Ectodermal cell (in vitro differentiated cells): ENCODE results near the gene PIK3C2B. TPM values are rescaled to one million over a fixed set of nuclear protein-coding genes. Genes with fewer than 3 reads are reported as not detected.

Experiments
- H3K27ac ChIP-seq: 2 replicates; pipeline ENCODE4 v1.7.0; 2013; ENCODE audit warnings: mild to moderate bottlenecking, low read depth, low read length; ENCODE audit not compliant: insufficient read depth, poor library complexity, severe bottlenecking
- H3K27me3 ChIP-seq: 2 replicates; pipeline ENCODE4 v1.7.0; 2013; ENCODE audit warnings: mild to moderate bottlenecking, low read length; ENCODE audit not compliant: insufficient read depth, control insufficient read depth, poor library complexity, severe bottlenecking
- H3K36me3 ChIP-seq: one replicate; pipeline ENCODE4 v1.7.0; 2013; ENCODE audit warnings: low read length; ENCODE audit not compliant: control insufficient read depth, insufficient read depth
- H3K4me1 ChIP-seq: one replicate; pipeline ENCODE4 v1.7.0; 2013; ENCODE audit warnings: low read length; ENCODE audit not compliant: control insufficient read depth, insufficient read depth
- H3K4me3 ChIP-seq: 2 replicates; pipeline ENCODE4 v1.7.0; 2013; ENCODE audit warnings: low read depth, low read length, control low read depth; ENCODE audit not compliant: insufficient read depth
- H3K9me3 ChIP-seq: 2 replicates; pipeline ENCODE4 v1.7.0; 2013; ENCODE audit warnings: mild to moderate bottlenecking, low read length, moderate library complexity; ENCODE audit not compliant: control insufficient read depth
- WGBS, 2 experiments: methylation state at CpG; one replicate each; pipeline ENCODE4 v1.1.7; 2013; ENCODE audit warnings: missing lambda C conversion rate in 2 of 2; 5-methylcytosine and 5-hydroxymethylcytosine counted together
- polyA plus RNA-seq, 4 experiments: library from polyadenylated mRNA; stranded (reverse); fragments of 50-300 nt; gene quantifications; one replicate each; pipeline ENCODE4 v1.2.3, GENCODE V29; 2013

Gene PIK3C2B
- polyA plus RNA-seq (2013, experiment 1 of 4), result 55.0 TPM
- 49.3 TPM for polyA plus RNA-seq (2013, experiment 2 of 4)
- 39.7 TPM for polyA plus RNA-seq (2013, experiment 3 of 4)
- 49.0 TPM for polyA plus RNA-seq (2013, experiment 4 of 4)

GRCh38 chr1:204494281-204495077 is at the start of gene PIK3C2B:
PIK3C2B (minus strand) TSS chr1:204494805; CDS start chr1:204469802, 25,003 bp downstream.
- 0% methylated on average over 68 to 69 of the region's 69 CpGs for WGBS, 2 experiments
- Histone ChIP-seq H3K27ac (peak within 1 kb of the TSS; percentile 89), H3K9me3 (no peaks in the 10 kb centered on the region), H3K27me3 (peaks cover 3% of the 10 kb centered on the region), H3K4me1 (peaks cover 14% of the 10 kb centered on the region), H3K36me3 (no peaks in the 10 kb centered on the region), H3K4me3 (peak within 1 kb of the TSS; percentile 98)

- Histone ChIP-seq H3K27me3 (no peaks in the 10 kb centered on the region), H3K4me1 (no peaks in the 10 kb centered on the region), H3K9me3 (no peaks in the 10 kb centered on the region), H3K4me3 (no peak overlapping the region), H3K36me3 (peaks cover 70% of the 10 kb centered on the region), H3K27ac (no peak overlapping the region)
- 96 to 100% methylated on average over 2 of the region's 2 CpGs for WGBS, 2 experiments
Measured at GRCh38 chr1:204544321-204544720, 49.7 kb upstream of the PIK3C2B start.

DNA sequence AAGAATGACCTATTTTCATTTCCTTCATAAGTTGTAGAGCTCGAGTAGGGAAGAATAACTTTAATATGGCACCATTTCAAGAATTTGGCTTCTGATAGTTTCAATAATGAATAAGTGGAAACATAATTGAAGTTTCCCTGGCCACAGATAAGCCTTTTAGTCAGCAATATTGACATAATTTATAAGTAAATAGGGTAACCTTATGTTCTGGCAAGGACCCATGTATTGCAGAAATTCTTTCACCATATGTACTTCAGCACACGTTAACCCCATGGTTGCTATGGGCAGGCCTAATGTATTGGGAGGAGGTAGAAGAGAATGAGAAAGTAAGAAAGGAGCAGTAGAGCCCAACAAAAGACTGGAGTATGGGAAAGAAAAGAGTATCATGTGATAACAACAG is 47.0 kb upstream of the PIK3C2B start:
- H3K9me3 ChIP-seq, result no peaks in the 10 kb centered on the region
- no peaks in the 10 kb centered on the region for H3K4me1 ChIP-seq
- no peaks in the 10 kb centered on the region for H3K27me3 ChIP-seq
- WGBS, 2 experiments, result 93% methylated on average over 2 of the region's 2 CpGs
- H3K36me3 ChIP-seq, result peaks cover 66% of the 10 kb centered on the region
- H3K27ac ChIP-seq, result no peak overlapping the region
- no peak overlapping the region for H3K4me3 ChIP-seq

DNA sequence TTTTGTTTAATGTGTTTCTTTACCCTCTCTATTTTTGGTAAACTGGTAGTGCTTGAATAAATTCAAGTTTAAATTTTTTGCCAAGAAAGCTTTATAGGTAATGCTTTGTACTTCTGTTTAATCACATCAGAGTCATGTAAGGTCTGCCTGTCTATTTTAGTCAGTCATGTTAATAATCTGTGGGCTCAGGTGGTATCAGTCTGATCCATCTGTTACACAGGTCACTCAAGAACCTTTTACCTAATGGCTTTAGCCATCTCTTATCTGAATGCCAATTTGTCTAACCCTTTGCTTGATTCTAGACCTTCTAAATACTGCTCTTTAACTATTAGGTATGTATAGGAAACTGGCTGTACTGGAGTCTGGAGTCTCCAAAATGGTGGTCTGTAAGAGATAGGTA is 38.2 kb upstream of the PIK3C2B start:
- Histone ChIP-seq H3K4me1 (no peaks in the 10 kb centered on the region), H3K27ac (no peak overlapping the region), H3K36me3 (peaks cover 26% of the 10 kb centered on the region), H3K4me3 (no peak overlapping the region), H3K27me3 (no peaks in the 10 kb centered on the region), H3K9me3 (no peaks in the 10 kb centered on the region)

GRCh38 chr1:204530932-204531331 is 36.3 kb upstream of the PIK3C2B start:
- Histone ChIP-seq H3K27ac (no peak overlapping the region), H3K4me3 (no peak overlapping the region), H3K4me1 (no peaks in the 10 kb centered on the region), H3K36me3 (peaks cover 24% of the 10 kb centered on the region), H3K27me3 (no peaks in the 10 kb centered on the region), H3K9me3 (no peaks in the 10 kb centered on the region)
- 100% methylated on average over 1 of the region's 1 CpG; no CpG with 5 or more reads in 1 of the 2 experiments for WGBS, 2 experiments

DNA sequence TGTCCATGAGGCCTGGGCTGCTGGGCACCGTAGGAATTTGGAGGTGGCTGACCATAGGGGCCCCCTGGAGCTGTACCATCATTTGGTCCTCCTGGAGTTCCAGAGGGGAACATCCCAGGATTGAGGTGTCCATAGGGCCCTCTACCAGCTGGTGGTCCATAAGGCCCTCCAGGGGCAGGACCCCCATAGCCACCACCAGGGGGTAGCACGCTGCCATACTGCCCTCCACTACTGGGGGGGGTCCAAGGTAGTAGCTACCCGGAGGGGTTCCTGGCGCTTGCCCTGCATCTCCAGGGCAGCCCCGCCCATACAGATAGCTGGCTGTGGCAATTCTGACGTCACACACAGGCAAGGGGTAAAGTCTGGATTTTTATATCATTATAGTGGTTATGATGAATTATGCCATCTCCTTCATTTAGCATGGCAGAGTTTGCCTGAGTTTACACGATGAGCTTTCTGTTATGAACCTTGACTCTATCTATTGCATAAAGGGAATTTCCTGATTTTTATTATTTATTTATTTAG is 34.8 kb upstream of the PIK3C2B start:
- Histone ChIP-seq H3K27ac (no peak overlapping the region), H3K4me3 (no peak overlapping the region), H3K4me1 (no peaks in the 10 kb centered on the region), H3K27me3 (no peaks in the 10 kb centered on the region), H3K9me3 (no peaks in the 10 kb centered on the region), H3K36me3 (peaks cover 30% of the 10 kb centered on the region)
- 96% methylated on average over 7 of the region's 7 CpGs for WGBS, 2 experiments

DNA sequence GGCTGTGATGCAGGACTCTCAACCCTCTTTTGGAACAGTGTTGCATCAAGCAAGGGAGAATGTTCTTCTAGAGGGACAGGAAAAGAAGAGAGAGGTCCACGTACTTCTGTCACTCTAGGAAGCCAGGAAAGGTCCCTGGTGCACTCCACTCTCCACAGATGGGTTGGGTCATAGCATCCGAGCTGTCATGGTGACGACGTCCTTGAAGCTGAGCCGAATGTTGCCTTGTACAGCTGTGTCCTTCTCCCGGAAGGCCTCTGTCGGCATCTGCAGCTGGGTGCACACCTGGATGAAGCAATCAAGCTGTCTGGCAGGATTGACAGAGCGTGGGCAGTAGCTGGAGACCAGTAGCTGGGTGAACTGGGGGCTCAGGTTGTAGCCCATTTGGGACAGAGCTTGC is 34.1 kb upstream of the PIK3C2B start:
- H3K36me3 ChIP-seq, result peaks cover 29% of the 10 kb centered on the region
- H3K27ac ChIP-seq, result no peak overlapping the region
- no peaks in the 10 kb centered on the region for H3K27me3 ChIP-seq
- H3K4me3 ChIP-seq, result no peak overlapping the region
- H3K9me3 ChIP-seq, result no peaks in the 10 kb centered on the region
- H3K4me1 ChIP-seq, result no peaks in the 10 kb centered on the region
- 95 to 96% methylated on average over 8 of the region's 8 CpGs for WGBS, 2 experiments

DNA sequence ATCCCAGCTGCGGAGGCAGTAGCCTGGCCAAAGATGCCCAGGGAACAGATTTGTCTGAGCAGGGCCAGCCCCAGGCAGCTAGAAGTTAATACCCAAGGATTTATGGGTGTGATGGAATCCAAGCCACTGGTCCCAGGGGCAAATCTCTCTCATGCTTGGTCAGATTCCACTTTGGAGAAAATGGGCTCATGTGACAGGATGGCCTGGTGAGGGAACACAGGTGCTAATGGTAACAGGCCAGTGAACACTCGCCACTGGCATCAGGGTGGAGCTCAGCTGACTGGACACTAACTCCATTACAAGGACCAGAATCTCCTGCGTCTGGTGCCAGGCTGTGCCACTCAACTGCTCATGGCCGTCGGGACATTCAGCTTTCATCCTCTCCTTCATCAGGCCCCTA is 33.6 kb upstream of the PIK3C2B start:
- 93 to 97% methylated on average over 5 of the region's 5 CpGs for WGBS, 2 experiments
- Histone ChIP-seq H3K9me3 (no peaks in the 10 kb centered on the region), H3K4me1 (no peaks in the 10 kb centered on the region), H3K4me3 (no peak overlapping the region), H3K27ac (no peak overlapping the region), H3K36me3 (peaks cover 29% of the 10 kb centered on the region), H3K27me3 (no peaks in the 10 kb centered on the region)

DNA sequence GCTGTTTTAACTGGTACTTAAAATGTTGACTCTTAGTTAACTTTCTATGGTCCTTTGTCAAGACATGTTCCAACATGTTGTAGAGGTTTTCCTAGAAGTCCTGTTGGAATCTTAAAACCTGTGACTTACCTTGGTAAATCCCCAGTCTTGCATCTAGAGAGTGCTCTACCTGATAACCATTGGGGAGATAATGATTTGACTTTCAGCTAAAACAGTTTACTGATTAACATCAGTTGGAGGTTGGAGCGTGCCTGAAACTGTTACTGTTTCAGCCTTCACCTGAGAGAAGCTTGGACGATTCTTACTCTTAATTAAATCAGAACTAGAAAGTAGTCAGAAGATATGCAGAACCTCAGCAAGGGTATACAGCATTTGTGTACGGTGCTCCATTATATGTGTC is 30.4 kb upstream of the PIK3C2B start:
- H3K4me3 ChIP-seq, result no peak overlapping the region
- 96 to 97% methylated on average over 3 of the region's 3 CpGs for WGBS, 2 experiments
- no peaks in the 10 kb centered on the region for H3K4me1 ChIP-seq
- no peaks in the 10 kb centered on the region for H3K27me3 ChIP-seq
- H3K36me3 ChIP-seq, result peaks cover 26% of the 10 kb centered on the region
- H3K9me3 ChIP-seq, result no peaks in the 10 kb centered on the region
- H3K27ac ChIP-seq, result no peak overlapping the region

GRCh38 chr1:204523605-204524215 is 29.1 kb upstream of the PIK3C2B start:
- no peak overlapping the region for H3K27ac ChIP-seq
- H3K4me1 ChIP-seq, result no peaks in the 10 kb centered on the region
- H3K4me3 ChIP-seq, result no peak overlapping the region
- no peaks in the 10 kb centered on the region for H3K9me3 ChIP-seq
- H3K36me3 ChIP-seq, result peaks cover 22% of the 10 kb centered on the region
- no peaks in the 10 kb centered on the region for H3K27me3 ChIP-seq
- WGBS, 2 experiments, result 95 to 98% methylated on average over 9 of the region's 9 CpGs
